Upper lobe of right lung (tissue), 1 donor: Measurements from ENCODE around the gene PPP1R14C. TPM values are rescaled to one million over a fixed set of nuclear protein-coding genes. Genes with fewer than 3 reads are reported as not detected.

Source experiments
- ATAC-seq: fragments of 200-7000 bp; cut with Tn5 transposase; one replicate; pipeline ENCODE4 v1.9.1; 2020; ENCODE audit warnings: mild to moderate bottlenecking, moderate library complexity
- DNase-seq: peaks from one replicate; pipeline ENCODE4 v3.0.0-alpha.2; 2020
- H3K27ac ChIP-seq: fragments of 200-600 bp; one replicate; pipeline ENCODE4 v1.8.0; 2022
- H3K27me3 ChIP-seq: fragments of 200-600 bp; one replicate; pipeline ENCODE4 v1.8.0; 2022; ENCODE audit warnings: mild to moderate bottlenecking
- H3K36me3 ChIP-seq: fragments of 200-600 bp; one replicate; pipeline ENCODE4 v1.8.0; 2022
- H3K4me1 ChIP-seq: fragments of 200-600 bp; one replicate; pipeline ENCODE4 v1.8.0; 2022
- H3K4me3 ChIP-seq: fragments of 200-600 bp; one replicate; pipeline ENCODE4 v1.8.0; 2022; ENCODE audit warnings: mild to moderate bottlenecking
- H3K9me3 ChIP-seq: fragments of 200-600 bp; one replicate; pipeline ENCODE4 v1.8.0; 2022
- CTCF ChIP-seq: fragments of 200-600 bp; IDR thresholded peaks from one replicate; pipeline ENCODE4 v1.8.0; 2022; ENCODE audit warnings: antibody characterized with exemption
- intact Hi-C: fragments of 100-400 bp; cut with DNase I; formaldehyde crosslinking; loops from one replicate; pipeline ENCODE4 v1.11.0; 2022
- total RNA-seq: library from RNA; stranded (reverse); fragmentation: NEBNext Ultra II Directional; extraction: Animal tissue kit (Norgen Biotek cat#: 25700); gene quantifications from one replicate; pipeline ENCODE4 v1.2.1, GENCODE V29; 2021
- donor health status: DM: no; HTN: yes; CAD: no; lungs with severe emphysema.

The PPP1R14C gene
- total RNA-seq, 1 donor from 2014 or later, result 10.0 TPM

GRCh38 chr6:150175586-150176151, 32.8 kb downstream of the PPP1R14C start:
- H3K27me3 ChIP-seq, result no peaks in the 10 kb centered on the region
- no peak for TF ChIP-seq CTCF
- intact Hi-C loops, result no loop called here
- DNase-seq (no peak), ATAC-seq (peak; percentile 60)
- H3K36me3 ChIP-seq, result no peaks in the 10 kb centered on the region
- peaks cover 8% of the 10 kb centered on the region for H3K4me1 ChIP-seq
- H3K27ac ChIP-seq, result no peak overlapping the region
- no peaks in the 10 kb centered on the region for H3K9me3 ChIP-seq
- H3K4me3 ChIP-seq, result no peak overlapping the region

GRCh38 chr6:150176152-150176551, 33.3 kb downstream of the PPP1R14C start:
- DNase-seq (no peak), ATAC-seq (peak; percentile 16)
- no peak overlapping the region for H3K4me3 ChIP-seq
- TF ChIP-seq CTCF, result no peak
- peaks cover 8% of the 10 kb centered on the region for H3K4me1 ChIP-seq
- H3K27ac ChIP-seq, result no peak overlapping the region
- intact Hi-C loops, result no loop called here
- H3K27me3 ChIP-seq, result no peaks in the 10 kb centered on the region
- no peaks in the 10 kb centered on the region for H3K9me3 ChIP-seq
- H3K36me3 ChIP-seq, result no peaks in the 10 kb centered on the region

GRCh38 chr6:150176659-150177058, 33.8 kb downstream of the PPP1R14C start:
- intact Hi-C loops, result no loop called here
- no peak for TF ChIP-seq CTCF
- H3K27ac ChIP-seq, result no peak overlapping the region
- H3K4me3 ChIP-seq, result no peak overlapping the region
- H3K36me3 ChIP-seq, result no peaks in the 10 kb centered on the region
- H3K9me3 ChIP-seq, result no peaks in the 10 kb centered on the region
- H3K27me3 ChIP-seq, result no peaks in the 10 kb centered on the region
- H3K4me1 ChIP-seq, result peaks cover 8% of the 10 kb centered on the region
- DNase-seq, result no peak
- ATAC-seq, result no peak

GRCh38 chr6:150177259-150177951, 34.6 kb downstream of the PPP1R14C start:
- intact Hi-C loops, result no loop called here
- no peak for ATAC-seq
- H3K36me3 ChIP-seq, result no peaks in the 10 kb centered on the region
- H3K4me3 ChIP-seq, result no peak overlapping the region
- H3K4me1 ChIP-seq, result peaks cover 8% of the 10 kb centered on the region
- no peaks in the 10 kb centered on the region for H3K27me3 ChIP-seq
- H3K9me3 ChIP-seq, result no peaks in the 10 kb centered on the region
- TF ChIP-seq CTCF, result no peak
- DNase-seq, result no peak
- no peak overlapping the region for H3K27ac ChIP-seq

- intact Hi-C loops, result no loop called here
- TF ChIP-seq CTCF, result no peak
- ATAC-seq (peak; percentile 38), DNase-seq (no peak)
- Histone ChIP-seq H3K27me3 (no peaks in the 10 kb centered on the region), H3K27ac (no peak overlapping the region), H3K4me3 (no peak overlapping the region), H3K9me3 (no peaks in the 10 kb centered on the region), H3K36me3 (no peaks in the 10 kb centered on the region), H3K4me1 (peaks cover 8% of the 10 kb centered on the region)
These were observed 35.2 kb downstream of the PPP1R14C start for GRCh38 chr6:150177952-150178520.
